HS-27A (cell line): ENCODE results near the gene SLC10A7.
"Not testable (repeated sequence)": the region's sequence is repeated elsewhere in the genome, so short reads cannot be mapped to it uniquely, and the experiment has no call there.

ENCODE experiments used
- DNase-seq: peaks from one replicate; pipeline ENCODE4 v3.0.0-alpha.2; 2012; ENCODE audit warnings: low read depth, missing footprints

Gene SLC10A7

GRCh38 chr4:146350114-146350513 is 171.6 kb downstream of the SLC10A7 start:
- not testable (repeated sequence) for DNase-seq

DNA sequence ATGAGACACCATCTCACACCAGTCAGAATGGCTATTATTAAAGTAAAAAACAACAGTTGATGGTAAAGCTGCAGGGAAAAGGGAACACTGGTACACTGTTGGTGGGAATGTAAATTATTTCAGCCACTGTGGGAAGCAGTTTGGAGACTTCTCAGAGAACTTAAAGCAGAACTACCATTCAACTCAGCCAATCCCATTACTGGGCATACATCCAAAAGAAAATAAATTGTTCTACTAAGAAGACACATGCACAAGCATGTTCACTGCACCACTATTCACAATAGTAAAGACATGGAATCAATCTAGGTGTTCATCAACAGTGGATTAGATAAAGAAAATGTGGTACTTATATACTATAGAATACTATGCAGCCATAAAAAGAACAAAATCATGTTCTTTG is 172.4 kb downstream of the SLC10A7 start:
- DNase-seq, result no peak

GRCh38 chr4:146347822-146348221 is 173.9 kb downstream of the SLC10A7 start:
- DNase-seq, result no peak

DNA sequence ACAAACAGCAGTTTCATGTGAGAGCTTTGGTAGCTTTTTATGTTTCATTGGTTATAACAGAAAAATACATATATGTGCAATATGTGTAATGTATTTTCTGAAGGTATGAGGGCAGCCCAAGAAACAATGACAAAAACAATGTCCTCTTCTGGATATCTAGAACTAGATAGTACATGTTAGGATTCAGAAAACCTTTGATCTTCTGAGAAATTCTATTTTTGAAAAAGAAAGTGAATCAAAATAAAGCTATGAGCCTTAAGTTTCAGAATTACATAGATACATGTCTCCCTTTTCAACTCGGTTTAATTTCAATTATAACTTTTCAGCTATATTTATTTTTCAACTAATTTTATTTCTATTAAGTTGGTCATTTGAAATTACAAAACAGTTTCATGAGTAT is 175.5 kb downstream of the SLC10A7 start:
- DNase-seq, result no peak

DNA sequence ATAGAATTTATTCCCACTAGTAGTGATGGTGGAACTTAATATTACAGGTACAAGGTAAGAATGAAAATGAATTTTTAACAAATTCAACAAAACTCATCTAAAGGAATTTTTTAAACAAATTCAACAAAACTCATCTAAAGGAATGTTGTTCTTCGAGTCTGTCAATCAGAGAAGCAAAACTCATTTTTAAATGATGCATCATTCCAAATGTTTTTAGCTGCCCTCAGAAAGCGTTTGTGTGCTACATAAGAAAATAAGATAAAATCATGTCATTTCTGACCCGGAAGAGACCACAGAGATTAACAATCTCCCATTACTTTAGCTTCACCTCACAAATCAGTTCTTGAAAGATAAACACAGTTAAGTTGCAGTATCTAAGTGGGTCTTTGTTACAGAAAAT is 178.0 kb downstream of the SLC10A7 start:
- DNase-seq, result no peak

- no peak for DNase-seq
These were observed 178.5 kb downstream of the SLC10A7 start for GRCh38 chr4:146343199-146343598.

- DNase-seq, result no peak
These were observed 179.0 kb downstream of the SLC10A7 start for GRCh38 chr4:146342600-146343192.

DNA sequence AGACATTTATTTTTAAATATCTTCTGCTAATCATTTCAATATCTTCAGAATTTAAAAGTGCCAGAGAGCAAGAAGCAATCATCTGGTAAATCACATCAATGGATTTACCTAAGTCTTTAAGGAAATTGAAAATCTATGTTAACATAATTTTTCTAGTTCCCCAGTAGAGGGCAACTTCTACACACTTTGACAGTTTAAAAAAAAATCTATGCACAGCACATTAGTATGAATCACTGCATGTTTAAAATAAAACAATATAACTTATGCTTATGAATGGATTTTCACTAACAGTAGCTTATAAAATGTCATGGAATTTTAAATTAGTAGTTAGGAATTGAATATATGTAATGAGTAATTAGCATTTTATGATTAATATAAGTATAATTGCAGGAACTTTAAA is 180.9 kb downstream of the SLC10A7 start:
- DNase-seq, result no peak

GRCh38 chr4:146338512-146338911 is 183.2 kb downstream of the SLC10A7 start:
- DNase-seq, result no peak

GRCh38 chr4:146336410-146336807 is 185.3 kb downstream of the SLC10A7 start:
- DNase-seq, result no peak

DNA sequence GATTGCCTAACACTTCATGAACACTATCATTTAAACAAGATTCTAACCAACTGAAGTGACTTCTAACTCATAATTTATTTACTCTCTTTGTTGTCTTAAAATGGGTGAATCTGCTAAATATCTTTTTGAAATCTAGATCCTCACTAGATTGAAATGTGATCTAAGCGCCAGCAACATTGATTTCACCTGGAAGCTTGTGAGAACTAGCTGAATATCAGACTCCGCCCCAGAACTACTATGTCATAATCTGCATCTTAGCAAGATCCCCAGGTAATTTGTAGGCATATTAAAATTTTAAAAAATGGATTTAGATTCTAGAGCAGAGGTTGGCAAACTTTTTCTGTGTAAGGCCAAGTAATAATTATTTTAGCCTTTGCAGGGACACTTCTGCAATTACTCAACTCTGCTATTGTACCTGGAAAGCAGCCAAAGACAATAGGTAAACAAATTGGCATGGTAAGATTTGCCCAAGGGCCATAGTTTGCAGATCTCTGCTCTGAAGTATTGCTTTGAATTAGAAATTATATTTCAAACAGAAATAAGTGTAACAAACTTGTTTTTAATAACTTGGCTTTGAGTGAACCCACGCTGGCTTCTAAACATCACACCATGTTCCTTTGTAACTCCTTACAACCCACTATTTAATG is 185.9 kb downstream of the SLC10A7 start:
- no peak for DNase-seq

DNA sequence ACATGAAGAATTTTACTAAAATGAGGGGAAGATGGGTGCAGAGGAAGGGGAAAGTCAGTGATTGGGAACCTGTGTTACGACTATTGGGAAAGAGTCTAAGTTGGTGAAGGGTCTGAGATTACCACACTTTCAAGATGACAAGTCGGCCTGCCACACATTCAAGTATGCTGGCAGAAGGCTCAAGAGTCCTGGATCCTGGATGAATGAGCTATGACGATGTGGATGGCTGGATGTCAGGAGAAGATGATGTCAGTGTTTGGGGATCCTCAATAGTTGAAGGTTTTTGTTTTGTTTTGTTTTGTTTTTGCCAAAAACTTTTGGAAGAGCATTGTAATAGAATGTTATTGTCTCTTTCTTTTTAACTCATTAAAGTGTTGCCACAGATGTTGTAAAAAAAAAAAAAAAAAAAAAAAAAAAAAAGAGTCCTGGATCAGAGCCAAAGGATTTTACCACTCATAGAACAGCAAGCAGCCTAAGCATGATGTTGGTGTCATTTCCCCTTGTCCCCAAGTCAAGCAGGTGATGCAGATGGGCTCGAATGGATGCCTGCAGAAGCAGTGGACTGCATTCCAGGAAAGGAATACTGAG is 186.8 kb downstream of the SLC10A7 start:
- no peak for DNase-seq

- no peak for DNase-seq
These were observed 187.9 kb downstream of the SLC10A7 start for GRCh38 chr4:146333895-146334262.

- DNase-seq, result no peak
These were observed 188.4 kb downstream of the SLC10A7 start for GRCh38 chr4:146333187-146333894.

DNA sequence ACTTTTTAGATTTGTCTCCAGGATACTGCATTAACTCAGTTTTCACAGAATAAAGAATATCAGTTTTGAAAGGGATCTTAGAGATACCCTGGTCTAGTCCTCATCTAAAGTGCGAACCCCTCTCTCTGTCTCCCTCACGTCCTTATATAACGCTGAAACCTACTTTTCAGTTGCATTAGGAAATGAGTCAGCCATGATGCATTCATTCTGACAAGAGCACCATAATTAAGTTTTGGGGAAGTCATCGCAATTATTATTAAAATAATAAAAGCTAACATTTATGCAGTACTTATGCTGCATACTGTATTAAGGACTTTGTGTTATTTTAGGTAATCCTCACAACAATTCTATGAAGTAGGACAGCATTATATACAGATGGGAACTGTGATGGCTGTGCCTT is 191.3 kb downstream of the SLC10A7 start:
- no peak for DNase-seq

DNA sequence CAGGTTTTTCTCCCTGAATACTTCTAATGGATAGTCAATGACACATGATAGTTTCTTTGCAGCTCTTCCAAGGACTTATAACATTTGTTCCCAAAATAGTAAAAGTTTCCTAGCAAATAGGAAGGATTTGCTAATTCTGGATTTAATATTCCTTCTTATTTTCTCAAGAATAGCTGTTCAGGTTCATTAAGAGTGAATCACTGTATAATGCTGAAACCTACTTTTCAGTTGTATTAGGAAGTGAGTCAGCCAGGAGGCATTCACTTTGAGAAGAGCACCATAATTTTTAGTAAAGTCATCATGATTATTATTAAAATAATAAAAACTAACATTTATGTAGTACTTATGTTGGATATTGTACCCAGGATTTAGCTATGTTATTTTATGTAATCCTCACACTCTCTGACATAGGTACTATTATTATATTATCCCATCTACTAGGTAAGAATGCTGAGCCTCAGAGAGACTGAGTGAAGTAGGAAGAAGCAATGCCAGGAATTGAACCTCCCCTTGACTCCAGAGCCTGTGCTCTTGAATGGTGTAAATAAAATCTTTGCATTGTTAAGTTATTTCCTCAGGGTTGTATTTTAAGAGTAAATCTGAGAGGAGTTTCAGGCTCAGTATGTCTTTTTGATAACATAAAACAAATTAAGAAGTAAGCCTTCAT is 192.6 kb downstream of the SLC10A7 start:
- DNase-seq, result peak; percentile 62

GRCh38 chr4:146327859-146328650 is 193.7 kb downstream of the SLC10A7 start:
- DNase-seq, result no peak

- DNase-seq, result no peak
These were observed 202.8 kb downstream of the SLC10A7 start for GRCh38 chr4:146318894-146319293.

DNA sequence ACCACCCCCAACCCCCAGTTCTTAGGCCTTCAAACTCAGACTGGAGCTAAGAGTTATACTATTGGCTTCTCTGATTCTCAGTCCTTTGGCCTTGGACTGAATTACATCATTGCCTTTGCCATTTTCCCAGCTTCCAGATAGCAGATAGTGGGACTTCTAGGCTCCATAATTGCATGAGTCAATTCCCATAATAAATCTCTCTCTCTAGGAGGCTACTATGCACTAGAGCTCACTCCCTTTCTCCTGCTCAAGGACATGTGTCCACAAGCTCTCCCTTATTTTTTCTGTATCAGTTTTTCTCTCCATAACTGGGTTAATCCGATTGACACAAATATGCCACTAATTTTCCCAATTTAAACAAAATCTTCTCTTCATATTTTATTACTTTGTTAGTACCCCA is 204.0 kb downstream of the SLC10A7 start:
- DNase-seq, result no peak

GRCh38 chr4:146315184-146315583 is 206.6 kb downstream of the SLC10A7 start:
- DNase-seq, result no peak

DNA sequence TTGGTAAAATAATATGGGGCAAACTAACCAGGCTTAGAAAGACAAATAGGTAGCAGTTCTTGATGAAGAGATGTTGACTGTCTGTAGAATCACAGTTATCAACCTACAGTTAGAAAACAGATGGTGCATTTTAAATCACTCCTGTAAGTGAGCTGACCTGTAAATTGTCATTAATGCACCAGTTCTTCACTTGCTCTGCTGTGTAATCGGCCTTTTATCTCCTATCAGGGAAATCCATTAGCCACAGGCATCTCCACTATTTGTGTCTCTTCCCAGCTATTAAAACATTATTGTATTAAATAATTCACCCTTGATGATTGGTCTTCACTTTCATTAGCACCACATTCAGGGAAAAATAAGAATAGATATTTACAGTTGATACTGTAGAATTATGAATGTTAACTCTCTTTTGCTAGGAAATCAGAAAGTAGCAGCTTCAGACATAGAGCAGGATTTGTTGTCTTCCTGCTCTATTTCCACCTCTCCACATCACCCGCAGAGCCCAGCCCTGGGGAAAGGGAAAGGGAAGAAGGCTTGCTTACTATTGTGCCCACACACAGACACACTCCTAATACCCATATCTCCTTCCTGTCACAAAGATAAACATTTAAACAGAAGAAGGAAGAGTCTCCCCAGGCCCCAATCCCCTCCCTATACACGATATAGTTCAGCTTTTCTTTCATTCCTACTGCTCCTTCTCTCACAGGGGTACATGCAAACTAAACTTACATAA is 210.3 kb downstream of the SLC10A7 start:
- no peak for DNase-seq
